Measurements from ENCODE around the gene GPR146. TPM values are rescaled to one million over a fixed set of nuclear protein-coding genes. Genes with fewer than 3 reads are reported as not detected.

GPR146 gene
- total RNA-seq, 4 donors from 2014 or later: 12.5 to 30.8 (median 25.5) TPM

GRCh38 chr7:1083729-1084657, 39.6 kb downstream of the GPR146 start:
- Histone ChIP-seq H3K4me3 (no peak overlapping the region), H3K36me3 (no peaks in the 10 kb centered on the region), H3K27me3 (no peaks in the 10 kb centered on the region), H3K9me3 (no peaks in the 10 kb centered on the region), H3K27ac (replicated peaks in 1 of 4) (no peak overlapping the region), H3K4me1 (peaks cover 39 to 61% (median 54%) of the 10 kb centered on the region in 4 donors)
- no peak for DNase-seq (ENCODE audit: extremely low spot score)
- TF ChIP-seq POLR2A (IDR thresholded peaks at IDR 0.05; ENCODE audit: low read depth) (no peak), POLR2AphosphoS5 (IDR thresholded peaks at IDR 0.05) (peak in 1 of 2 donors; percentile 39), CTCF (IDR thresholded peaks at IDR 0.05) (no peak), EP300 (IDR thresholded peaks at IDR 0.05) (no peak)
- WGBS: 81% methylated on average over 31 of the region's 45 CpGs
- intact Hi-C loops (cut with DNase I): no loop called here

DNA sequence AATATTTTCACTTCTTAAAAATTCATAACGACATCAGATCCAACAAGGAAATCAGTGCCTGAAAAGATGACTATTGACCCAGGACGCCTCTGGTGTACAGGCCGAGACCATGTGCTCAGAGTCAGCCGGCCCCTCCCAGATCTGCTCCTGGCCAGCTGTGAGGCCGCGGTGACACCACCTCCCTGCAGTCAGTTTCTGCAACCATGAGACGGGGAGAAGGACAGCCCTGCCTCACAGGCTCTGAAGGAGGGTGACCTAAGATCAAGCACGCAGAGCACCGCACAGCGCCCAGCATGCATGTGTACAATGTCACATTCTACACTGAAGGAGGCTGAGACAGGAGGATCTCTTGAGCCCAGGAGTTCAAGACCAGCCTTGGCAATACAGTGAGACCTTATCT, 40.9 kb downstream of the GPR146 start:
- H3K4me3 ChIP-seq: no peak overlapping the region
- no peak for DNase-seq (ENCODE audit: extremely low spot score)
- intact Hi-C loops (cut with DNase I): loop anchor here (5.0 kb wide), 2 partner anchors 52 to 92 kb away; a partner anchor contains a TSS
- H3K4me1 ChIP-seq: peaks cover 39 to 70% (median 57%) of the 10 kb centered on the region in 4 donors
- no peaks in the 10 kb centered on the region for H3K27me3 ChIP-seq
- H3K9me3 ChIP-seq: no peaks in the 10 kb centered on the region
- no peak overlapping the region for H3K27ac ChIP-seq (replicated peaks in 1 of 4)
- TF ChIP-seq EP300 (IDR thresholded peaks at IDR 0.05): no peak
- TF ChIP-seq POLR2A (IDR thresholded peaks at IDR 0.05; ENCODE audit: low read depth): no peak
- no peak for TF ChIP-seq CTCF (IDR thresholded peaks at IDR 0.05)
- TF ChIP-seq POLR2AphosphoS5 (IDR thresholded peaks at IDR 0.05): no peak
- peaks cover 0 to under 1% (median 0%) of the 10 kb centered on the region in 4 donors for H3K36me3 ChIP-seq
- WGBS: 87% methylated on average over 10 of the region's 10 CpGs

- Histone ChIP-seq H3K36me3 (peaks cover 0 to 5% (median under 1%) of the 10 kb centered on the region in 4 donors), H3K27me3 (no peaks in the 10 kb centered on the region), H3K4me3 (no peak overlapping the region), H3K4me1 (peaks cover 39 to 72% (median 57%) of the 10 kb centered on the region in 4 donors), H3K27ac (replicated peaks in 1 of 4) (no peak overlapping the region), H3K9me3 (no peaks in the 10 kb centered on the region)
- DNase-seq (ENCODE audit: extremely low spot score): no peak
- TF ChIP-seq CTCF (IDR thresholded peaks at IDR 0.05): no peak
- TF ChIP-seq EP300 (IDR thresholded peaks at IDR 0.05): no peak
- no peak for TF ChIP-seq POLR2AphosphoS5 (IDR thresholded peaks at IDR 0.05)
- TF ChIP-seq POLR2A (IDR thresholded peaks at IDR 0.05; ENCODE audit: low read depth): no peak
- WGBS: 82% methylated on average over 8 of the region's 11 CpGs
- intact Hi-C loops (cut with DNase I): loop anchor here (5.0 kb wide), 2 partner anchors 51 to 91 kb away; a partner anchor contains a TSS
Observed at GRCh38 chr7:1085910-1086421, 41.6 kb downstream of the GPR146 start.

DNA sequence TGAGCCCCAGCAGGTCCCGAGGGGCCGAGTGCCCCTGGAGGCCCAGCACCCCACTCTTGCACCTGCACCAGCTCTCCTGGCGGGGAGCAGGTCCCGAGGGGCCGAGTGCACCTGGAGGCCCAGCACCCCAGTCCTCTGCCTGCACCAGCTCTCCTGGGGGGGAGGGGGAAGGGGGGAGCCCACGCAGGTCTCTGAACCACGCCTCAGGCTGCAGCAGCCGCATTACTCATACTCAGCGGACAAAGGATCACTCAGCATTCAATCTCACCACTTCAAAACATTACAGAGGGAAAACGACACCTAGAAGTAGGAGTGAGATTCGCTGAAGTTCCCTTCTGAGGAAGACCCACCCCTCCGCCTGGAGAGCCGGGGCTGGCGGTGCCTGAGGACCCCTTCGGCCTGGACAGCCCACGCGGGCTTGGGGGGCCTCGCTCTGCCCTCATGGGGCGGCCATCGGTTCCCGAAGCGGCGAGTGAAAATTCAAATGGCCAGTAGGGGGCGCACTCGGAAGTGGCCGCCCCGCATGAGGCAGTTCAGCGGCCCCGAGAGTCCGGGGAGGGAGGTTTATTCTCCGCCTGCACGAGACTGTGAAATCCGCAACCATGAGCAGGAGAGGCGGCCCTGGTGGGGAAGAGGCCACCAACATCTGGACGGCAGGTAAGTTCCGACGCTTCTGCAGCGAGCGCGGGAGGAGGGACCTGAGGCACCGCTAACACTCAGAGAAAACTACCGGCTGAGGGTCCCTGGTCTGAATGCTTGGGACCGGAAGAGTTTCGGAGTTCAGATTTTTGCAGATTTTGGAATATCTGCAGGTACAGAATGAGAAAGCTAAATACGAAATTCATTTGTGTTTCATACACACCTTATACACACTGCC, 42.5 kb downstream of the GPR146 start:
- no peak for DNase-seq (ENCODE audit: extremely low spot score)
- WGBS: 12% methylated on average over 13 of the region's 45 CpGs
- no peaks in the 10 kb centered on the region for H3K27me3 ChIP-seq
- peak overlapping the region; percentile 71 to 84 (median 82) for H3K27ac ChIP-seq (replicated peaks in 1 of 4)
- peaks cover under 1 to 14% (median 7%) of the 10 kb centered on the region in 4 donors for H3K36me3 ChIP-seq
- H3K4me1 ChIP-seq: peaks cover 35 to 63% (median 50%) of the 10 kb centered on the region in 4 donors
- H3K4me3 ChIP-seq: peak overlapping the region; percentile 43 to 63 (median 55)
- intact Hi-C loops (cut with DNase I): loop anchor here (5.0 kb wide), 2 partner anchors 50 to 90 kb away; a partner anchor contains a TSS
- peak in 1 of 2 donors; percentile 63 for TF ChIP-seq POLR2AphosphoS5 (IDR thresholded peaks at IDR 0.05)
- TF ChIP-seq EP300 (IDR thresholded peaks at IDR 0.05): no peak
- peak; percentile 79 to 92 (median 91) for TF ChIP-seq CTCF (IDR thresholded peaks at IDR 0.05)
- H3K9me3 ChIP-seq: no peaks in the 10 kb centered on the region

Measured in esophagus muscularis mucosa (tissue), 4 donors.